Body of pancreas (tissue), 4 donors: ENCODE measurements around the gene GALNT17.

ENCODE experiments used
- POLR2A ChIP-seq, 3 donors: fragments of 450-650 bp; IDR thresholded peaks; one replicate each; pipeline ENCODE4 v1.6.1; 2016; ENCODE audit warnings: antibody characterized with exemption in 3 of 3, mild to moderate bottlenecking in 2 of 3
- TF ChIP-seq, protein P1 (sequence below), 7 experiments: fragments of 450-650 bp in 4 of 7; fragments of 200-600 bp in 3 of 7; sonication (generic) in 3 of 7; IDR thresholded peaks; one replicate each; pipeline ENCODE4 v1.5.1; 2016 to 2019; ENCODE audit warnings: antibody characterized with exemption in 7 of 7

GRCh38 chr7:71236230-71237105, 104.5 kb downstream of the GALNT17 start:
- TF ChIP-seq, protein P1, sequence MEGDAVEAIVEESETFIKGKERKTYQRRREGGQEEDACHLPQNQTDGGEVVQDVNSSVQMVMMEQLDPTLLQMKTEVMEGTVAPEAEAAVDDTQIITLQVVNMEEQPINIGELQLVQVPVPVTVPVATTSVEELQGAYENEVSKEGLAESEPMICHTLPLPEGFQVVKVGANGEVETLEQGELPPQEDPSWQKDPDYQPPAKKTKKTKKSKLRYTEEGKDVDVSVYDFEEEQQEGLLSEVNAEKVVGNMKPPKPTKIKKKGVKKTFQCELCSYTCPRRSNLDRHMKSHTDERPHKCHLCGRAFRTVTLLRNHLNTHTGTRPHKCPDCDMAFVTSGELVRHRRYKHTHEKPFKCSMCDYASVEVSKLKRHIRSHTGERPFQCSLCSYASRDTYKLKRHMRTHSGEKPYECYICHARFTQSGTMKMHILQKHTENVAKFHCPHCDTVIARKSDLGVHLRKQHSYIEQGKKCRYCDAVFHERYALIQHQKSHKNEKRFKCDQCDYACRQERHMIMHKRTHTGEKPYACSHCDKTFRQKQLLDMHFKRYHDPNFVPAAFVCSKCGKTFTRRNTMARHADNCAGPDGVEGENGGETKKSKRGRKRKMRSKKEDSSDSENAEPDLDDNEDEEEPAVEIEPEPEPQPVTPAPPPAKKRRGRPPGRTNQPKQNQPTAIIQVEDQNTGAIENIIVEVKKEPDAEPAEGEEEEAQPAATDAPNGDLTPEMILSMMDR (IDR thresholded peaks at IDR 0.05), result no peak
- TF ChIP-seq POLR2A (IDR thresholded peaks at IDR 0.05), result no peak
